ENCODE results near the gene TEX51.

TEX51 gene

GRCh38 chr2:126898636-126899035, at the start of gene TEX51:
Gene TEX51 (plus strand): TSS chr2:126898890. CDS start chr2:126898919, 29 bp downstream.
- no peak for DNase-seq

DNA sequence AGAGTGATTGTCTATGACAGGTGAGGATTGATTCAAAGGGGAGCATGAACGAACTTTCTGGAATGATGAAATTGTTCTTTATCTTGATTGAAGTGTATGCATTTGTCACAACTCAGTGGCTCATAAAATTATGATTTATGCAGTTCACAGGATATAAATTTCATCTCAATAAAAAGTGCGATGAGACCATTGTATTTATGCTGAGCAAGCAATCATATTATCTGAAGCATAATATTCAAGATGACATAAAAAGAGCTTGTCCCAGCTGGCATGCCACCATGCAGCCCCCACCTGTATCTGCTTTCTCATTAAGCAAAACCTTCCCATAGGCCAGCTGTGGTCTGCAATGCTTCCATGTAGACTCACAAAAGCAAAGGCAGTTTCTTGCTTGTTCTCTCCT, 49.6 kb upstream of the TEX51 start:
- no peak for DNase-seq

DNA sequence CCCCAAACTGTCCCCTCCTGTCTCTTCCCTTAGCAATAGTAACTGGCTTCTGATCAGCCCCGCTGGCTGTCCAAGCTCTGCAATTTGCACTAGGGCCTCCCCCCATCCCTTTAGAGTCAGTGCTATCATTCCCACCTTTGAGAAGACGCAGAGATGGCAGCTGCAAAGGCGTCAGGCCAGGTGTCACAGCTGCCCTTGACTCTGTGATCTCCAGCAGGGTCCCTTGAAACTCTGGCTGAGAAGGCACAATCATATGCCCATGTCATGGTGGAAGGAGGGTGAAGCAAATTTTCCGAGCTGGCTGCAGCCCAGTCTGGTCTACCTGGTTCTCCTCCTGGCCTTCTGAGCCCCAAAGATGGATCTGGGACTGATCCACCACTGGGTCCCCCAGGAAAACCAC, 49.2 kb upstream of the TEX51 start:
- no peak for DNase-seq

- no peak for DNase-seq
Measured at GRCh38 chr2:126849991-126850535, 48.6 kb upstream of the TEX51 start.

DNA sequence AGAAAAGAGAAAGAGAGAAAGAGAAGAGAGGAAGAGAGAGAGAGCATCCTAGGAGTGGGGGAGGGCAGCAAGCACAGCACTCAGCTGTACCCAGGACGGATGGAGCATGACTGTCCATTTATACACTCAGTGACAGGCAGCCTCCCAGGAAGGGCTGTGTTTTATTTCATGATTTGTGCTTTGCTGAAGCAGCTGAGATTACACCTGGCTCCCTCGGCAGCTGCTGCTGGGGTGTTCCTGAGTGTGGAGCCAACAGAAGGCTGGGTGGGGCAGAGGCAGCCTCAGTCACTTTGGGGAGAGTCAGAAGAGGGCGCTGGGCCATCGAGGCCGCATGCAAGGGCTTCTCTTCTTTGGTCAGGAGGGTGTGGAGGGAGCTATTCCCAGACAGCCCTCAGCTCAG, 47.8 kb upstream of the TEX51 start:
- DNase-seq: no peak

GRCh38 chr2:126851756-126852155, 46.9 kb upstream of the TEX51 start:
- DNase-seq: no peak

DNA sequence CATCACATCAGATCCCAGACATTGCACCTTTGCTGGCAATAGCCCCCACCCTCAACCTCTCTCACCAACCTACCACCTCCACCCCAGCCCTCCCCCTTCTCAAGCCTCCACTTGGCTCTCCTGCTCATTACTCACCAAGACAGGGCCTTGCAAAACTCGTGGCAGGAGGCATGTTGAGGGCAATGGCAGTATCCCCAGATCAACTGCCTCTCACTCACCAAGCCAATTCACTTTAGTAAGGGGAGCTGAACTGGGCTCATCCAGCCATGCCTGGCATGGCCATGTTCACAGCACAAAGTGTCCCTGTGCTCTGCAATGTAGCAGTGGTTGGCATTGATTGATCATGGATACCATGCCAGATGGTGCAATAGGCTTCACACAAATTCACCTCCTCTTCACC, 46.3 kb upstream of the TEX51 start:
- no peak for DNase-seq

DNA sequence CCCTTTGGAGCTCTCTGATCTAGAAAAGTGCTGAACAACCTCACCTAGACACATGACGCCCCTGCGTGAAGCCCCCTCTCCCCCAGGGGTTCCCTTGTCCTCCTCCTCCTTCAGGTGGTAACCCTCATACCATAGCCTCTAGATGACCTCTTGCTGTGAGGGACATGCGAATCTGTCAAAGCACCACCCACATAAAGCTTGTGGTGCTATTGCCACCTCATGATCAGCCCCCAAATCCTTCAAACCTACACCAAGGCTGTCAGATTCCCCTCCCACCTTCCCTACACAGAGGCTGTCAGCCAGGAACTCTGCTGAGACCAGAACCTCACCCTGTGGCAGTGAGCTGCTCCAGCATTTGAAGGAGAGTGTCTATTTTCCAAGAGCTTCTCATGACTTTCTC, 43.1 kb upstream of the TEX51 start:
- no peak for DNase-seq

DNA sequence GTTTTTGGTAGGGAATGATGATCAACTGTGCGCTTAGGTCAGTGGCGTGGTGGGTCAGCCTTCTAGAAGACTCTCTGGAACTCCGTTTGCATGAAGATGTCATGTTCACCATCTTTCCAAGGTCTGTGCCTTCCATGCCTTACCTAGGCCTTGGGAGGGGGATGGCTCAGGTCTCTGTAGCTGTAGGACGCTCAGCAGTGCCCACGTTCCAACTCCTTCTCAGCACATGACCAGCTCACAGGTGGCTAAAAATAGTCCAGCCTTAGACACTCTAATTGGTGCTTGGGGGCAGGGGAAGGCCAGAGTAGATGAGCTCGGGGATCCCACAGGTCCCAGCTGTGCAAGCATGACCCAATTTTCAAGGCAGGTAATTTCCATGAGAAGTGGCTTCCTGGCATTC, 42.3 kb upstream of the TEX51 start:
- DNase-seq: no peak

DNA sequence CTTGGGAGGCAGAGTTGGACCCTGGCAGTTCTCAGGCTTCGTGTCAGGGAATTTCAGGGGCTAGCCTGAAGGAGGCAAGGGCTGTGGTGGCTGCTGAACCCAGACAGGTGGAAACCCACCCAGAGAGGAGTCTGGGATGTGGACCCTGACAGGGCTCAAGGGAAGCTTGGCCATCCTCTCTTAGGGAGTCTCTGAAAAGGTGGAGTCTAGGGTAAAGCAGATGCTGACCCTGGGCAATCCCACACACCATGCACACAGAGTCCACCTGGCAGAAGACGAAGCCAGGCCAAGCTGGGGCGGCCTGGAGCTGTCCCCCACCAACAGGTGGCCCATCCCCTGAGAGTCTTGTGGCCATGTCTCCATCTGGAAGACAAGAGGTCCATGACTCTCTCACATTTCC, 41.2 kb upstream of the TEX51 start:
- no peak for DNase-seq

DNA sequence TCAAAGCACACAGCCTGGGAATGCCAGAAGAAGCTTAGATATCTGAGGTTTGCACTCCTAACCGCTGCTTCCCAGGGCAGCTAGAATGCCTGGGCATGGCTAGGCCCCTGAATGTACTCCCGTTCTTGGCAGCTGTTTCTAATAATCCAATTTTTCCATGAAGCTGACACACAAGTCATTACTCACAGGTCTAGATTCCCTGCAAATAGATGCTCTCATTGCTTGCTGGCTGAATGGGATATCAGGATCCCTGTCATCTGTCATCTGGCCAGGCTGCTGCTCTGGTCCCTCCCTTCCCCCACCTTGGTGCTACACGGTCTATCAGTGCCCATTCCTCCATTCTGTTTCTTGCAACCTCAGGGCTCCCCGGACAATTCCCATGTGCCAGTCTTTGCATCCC, 40.7 kb upstream of the TEX51 start:
- DNase-seq: no peak

GRCh38 chr2:126858436-126858835, 40.3 kb upstream of the TEX51 start:
- DNase-seq: no peak

GRCh38 chr2:126858991-126859390, 39.7 kb upstream of the TEX51 start:
- DNase-seq: no peak

- no peak for DNase-seq
Measured at GRCh38 chr2:126859631-126860030, 39.1 kb upstream of the TEX51 start.

DNA sequence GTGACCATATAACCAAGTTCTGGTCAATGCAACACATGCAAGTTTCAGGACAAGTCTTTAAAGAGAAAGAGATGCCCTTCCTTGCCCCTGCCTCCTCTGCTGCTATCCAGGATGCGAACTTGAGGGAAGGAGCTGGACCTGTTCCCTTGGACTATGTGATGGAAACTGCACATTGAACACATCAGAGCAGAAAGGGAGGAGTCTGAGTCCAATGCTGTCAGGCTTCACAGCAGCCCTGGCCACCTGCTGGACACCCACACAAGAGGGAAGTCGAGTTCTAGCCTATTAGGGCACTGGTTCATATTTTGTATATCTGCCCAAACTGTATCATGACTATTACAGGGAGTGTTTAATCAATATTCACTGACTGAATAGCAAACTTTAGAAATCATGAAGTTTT, 38.3 kb upstream of the TEX51 start:
- DNase-seq: no peak

DNA sequence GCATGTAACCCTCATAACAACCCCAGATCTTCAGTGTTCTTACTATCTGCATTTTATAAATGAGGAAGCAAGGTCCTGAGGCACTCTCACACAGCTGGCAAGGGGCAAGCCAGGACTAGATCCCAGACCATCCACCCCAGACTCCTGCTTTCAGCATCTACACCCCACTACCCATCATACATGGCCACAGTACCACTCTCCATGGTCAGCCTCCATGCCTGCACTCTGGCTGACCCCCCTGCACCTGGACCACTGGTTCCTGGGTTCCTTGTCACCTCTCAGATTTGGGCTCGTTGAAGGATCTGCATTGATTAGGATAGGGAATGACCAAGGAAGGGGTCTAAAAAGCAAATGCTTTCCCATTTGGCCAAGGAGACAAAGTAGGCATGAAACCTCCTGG, 36.0 kb upstream of the TEX51 start:
- DNase-seq: no peak

DNA sequence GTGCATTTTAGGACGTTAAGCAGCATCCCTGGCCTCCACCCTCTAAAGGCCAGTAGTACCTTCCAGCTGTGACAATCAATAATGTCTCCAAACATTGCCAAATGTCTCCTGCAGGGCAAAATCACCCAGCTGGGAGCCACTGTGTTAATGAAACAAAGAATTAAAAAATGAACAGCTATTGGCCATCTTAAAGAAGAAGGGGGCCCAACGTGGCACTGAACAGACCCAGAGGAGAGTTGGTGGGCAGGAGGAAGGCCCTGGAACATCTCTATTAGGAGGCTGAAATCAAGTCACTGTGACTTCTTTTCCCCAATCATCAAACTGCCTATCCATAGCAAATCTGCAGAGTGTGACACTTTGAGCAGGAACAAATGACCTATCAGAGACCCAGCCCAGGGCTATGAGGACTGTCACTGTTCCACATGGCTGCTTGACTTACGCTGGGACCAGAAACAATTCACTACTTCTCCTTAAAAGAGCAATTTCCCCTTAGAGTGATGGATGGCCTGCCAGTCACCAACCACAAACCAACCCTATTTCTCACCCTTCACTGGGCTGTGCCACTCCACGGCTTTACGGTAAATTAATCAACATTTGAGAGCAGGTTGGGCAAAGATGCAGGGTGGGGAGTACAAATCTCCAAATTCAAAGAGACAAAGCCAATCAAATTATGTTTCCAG, 35.2 kb upstream of the TEX51 start:
- no peak for DNase-seq

DNA sequence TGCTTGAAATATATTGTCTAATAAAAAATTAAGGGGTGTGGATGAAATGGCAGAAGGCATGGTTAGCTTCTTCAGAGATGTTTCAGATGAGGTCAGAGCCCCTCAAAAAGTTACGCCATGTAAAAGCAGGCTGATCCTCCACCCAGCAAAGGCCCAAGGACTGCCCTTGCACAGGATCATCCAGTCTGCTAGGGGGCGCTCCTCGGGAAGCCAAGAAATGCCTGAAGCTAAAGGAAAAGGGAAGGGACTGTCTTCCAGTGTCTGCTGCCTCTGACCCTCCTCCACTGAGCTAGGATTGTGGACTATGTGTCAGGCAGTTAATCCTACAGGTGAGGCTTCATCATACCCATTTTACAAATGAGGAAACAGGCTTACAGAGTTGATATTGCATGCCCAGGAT, 33.8 kb upstream of the TEX51 start:
- no peak for DNase-seq

- DNase-seq: no peak
Measured at GRCh38 chr2:126866451-126866850, 32.2 kb upstream of the TEX51 start.

DNA sequence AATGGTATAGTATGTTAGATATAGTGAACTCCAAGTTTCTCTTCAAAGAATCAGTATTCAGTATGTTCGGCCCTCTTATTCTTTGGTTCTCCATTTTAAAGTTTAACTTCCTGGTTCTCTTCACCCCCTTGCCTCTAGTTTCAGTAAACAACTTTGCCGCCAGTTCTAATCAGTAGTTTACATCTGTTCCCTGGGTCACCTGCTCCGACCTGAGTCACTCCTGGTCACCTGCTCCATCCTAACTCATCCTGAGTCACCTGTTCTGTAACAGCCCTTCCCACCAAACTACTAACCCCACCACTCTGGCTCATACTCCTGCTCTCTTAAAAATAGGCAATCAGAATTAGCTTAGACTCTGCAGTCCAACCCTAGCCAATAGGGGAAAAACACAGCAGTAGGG, 23.7 kb upstream of the TEX51 start:
- DNase-seq: no peak

GRCh38 chr2:126876631-126877030, 22.1 kb upstream of the TEX51 start:
- DNase-seq: no peak

DNA sequence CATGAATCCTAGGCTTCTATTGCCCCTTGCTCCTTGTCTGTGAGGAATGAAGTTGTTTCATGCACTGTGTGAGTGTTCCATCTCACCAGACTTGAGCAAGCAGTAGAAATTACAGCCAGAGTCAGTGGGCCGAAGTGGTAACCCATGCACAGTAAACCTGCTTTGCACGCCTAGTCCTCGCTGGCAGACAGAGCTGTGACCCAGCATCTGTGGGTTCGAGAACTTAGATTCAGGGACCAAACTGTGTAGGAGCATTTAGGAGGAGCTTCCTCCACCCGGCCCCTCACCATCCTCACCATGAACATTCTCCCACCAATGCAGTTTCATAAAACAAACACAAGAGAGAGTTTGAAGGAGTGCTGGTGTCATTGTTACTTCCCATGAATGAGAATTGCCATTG, 21.6 kb upstream of the TEX51 start:
- DNase-seq: no peak

DNA sequence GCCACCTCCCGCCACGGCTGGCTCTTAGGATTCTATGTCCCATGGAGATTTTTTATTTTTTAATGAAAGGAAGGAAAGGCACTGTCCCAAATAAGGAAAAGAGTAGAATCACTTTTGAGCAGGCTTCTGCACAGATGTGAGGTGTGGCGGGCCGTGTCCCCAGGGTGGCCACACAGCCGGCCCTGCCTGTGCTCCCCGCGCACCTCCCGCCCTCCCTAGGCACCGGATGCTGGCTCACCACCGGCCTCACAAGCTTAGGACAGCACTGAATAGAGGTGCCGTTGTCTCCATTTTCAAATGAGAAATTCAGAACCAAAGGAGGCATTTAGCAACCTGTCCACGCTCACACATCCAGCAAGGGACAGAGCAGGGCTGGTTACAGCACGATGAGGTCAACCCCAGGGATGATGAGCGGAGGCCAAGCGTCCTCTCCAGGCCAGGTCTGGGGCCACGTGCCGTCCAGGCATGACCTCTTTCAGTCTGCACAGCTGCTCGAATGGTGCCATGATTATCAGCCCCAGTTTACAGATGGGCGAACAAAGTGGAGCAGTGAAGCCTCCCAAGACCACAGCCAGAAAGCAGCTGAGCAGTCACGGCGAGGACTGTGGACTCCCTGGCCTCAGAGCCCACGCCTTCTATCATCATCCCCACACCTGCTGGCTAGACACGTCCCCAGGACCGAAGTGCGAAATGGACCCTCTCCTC, 20.7 kb upstream of the TEX51 start:
- DNase-seq: no peak

GRCh38 chr2:126878601-126879000, 20.1 kb upstream of the TEX51 start:
- no peak for DNase-seq
